Hepatocyte (in vitro differentiated cells): ENCODE measurements around the gene ABCB10. TPM values are rescaled to one million over a fixed set of nuclear protein-coding genes. Genes with fewer than 3 reads are reported as not detected.
"Not testable (repeated sequence)": the region's sequence is repeated elsewhere in the genome, so short reads cannot be mapped to it uniquely, and the experiment has no call there.

ENCODE experiments used
- DNase-seq: peaks from one replicate; pipeline ENCODE4 v3.0.0-alpha.2; 2016; ENCODE audit warnings: low spot score
- H2AFZ ChIP-seq: fragments of 200-600 bp; sonication (generic); 2 replicates; pipeline ENCODE4 v1.6.0; 2016; ENCODE audit warnings: antibody characterized with exemption, mild to moderate bottlenecking
- H3K27ac ChIP-seq: fragments of 200-600 bp; sonication (generic); 2 replicates; pipeline ENCODE4 v1.5.1; 2016; ENCODE audit warnings: mild to moderate bottlenecking
- H3K27me3 ChIP-seq: fragments of 200-600 bp; sonication (generic); 2 replicates; pipeline ENCODE4 v1.6.1; 2016
- H3K36me3 ChIP-seq: fragments of 200-600 bp; sonication (generic); replicated peaks from 2 replicates; pipeline ENCODE4 v1.5.1; 2016; ENCODE audit warnings: low read depth; ENCODE audit not compliant: insufficient read depth
- H3K4me1 ChIP-seq: fragments of 200-600 bp; sonication (generic); 2 replicates; pipeline ENCODE4 v1.5.1; 2016; ENCODE audit warnings: mild to moderate bottlenecking, moderate library complexity; ENCODE audit not compliant: insufficient read depth
- H3K4me2 ChIP-seq: fragments of 200-600 bp; sonication (generic); 2 replicates; pipeline ENCODE4 v1.6.0; 2016
- H3K4me3 ChIP-seq: fragments of 200-600 bp; sonication (generic); 2 replicates; pipeline ENCODE4 v1.5.1; 2016; ENCODE audit warnings: mild to moderate bottlenecking
- H3K79me2 ChIP-seq: fragments of 200-600 bp; sonication (generic); 2 replicates; pipeline ENCODE4 v1.6.0; 2017; ENCODE audit warnings: mild to moderate bottlenecking
- H3K9me2 ChIP-seq: fragments of 200-600 bp; sonication (generic); replicated peaks from 2 replicates; pipeline ENCODE4 v1.6.0; 2017; ENCODE audit warnings: mild to moderate bottlenecking; ENCODE audit not compliant: insufficient read depth
- H3K9me3 ChIP-seq: fragments of 200-600 bp; sonication (generic); 2 replicates; pipeline ENCODE4 v1.5.1; 2016; ENCODE audit warnings: low read depth, mild to moderate bottlenecking
- H4K20me1 ChIP-seq: fragments of 200-600 bp; sonication (generic); 2 replicates; pipeline ENCODE4 v1.6.0; 2016; ENCODE audit warnings: mild to moderate bottlenecking; ENCODE audit not compliant: insufficient read depth, poor library complexity, severe bottlenecking
- CTCF ChIP-seq: fragments of 200-600 bp; sonication (generic); IDR thresholded peaks from 2 replicates; pipeline ENCODE4 v1.5.1; 2016; ENCODE audit warnings: antibody characterized with exemption, mild to moderate bottlenecking; ENCODE audit not compliant: poor library complexity
- EZH2 ChIP-seq: fragments of 200-600 bp; sonication (generic); IDR thresholded peaks from 2 replicates; pipeline ENCODE4 v1.6.1; 2016; ENCODE audit warnings: antibody characterized with exemption, mild to moderate bottlenecking, borderline replicate concordance
- EZH2phosphoT487 ChIP-seq: fragments of 200-600 bp; sonication (generic); IDR thresholded peaks from one replicate; pipeline ENCODE4 v1.6.1; 2018; ENCODE audit warnings: antibody characterized with exemption, mild to moderate bottlenecking, low read depth, moderate library complexity; ENCODE audit not compliant: unreplicated experiment, severe bottlenecking
- WGBS: methylation state at CpG from one replicate; pipeline ENCODE4 v1.1.6; 2016; ENCODE audit warnings: low lambda C conversion rate; ENCODE audit errors: missing lambda C conversion rate; 5-methylcytosine and 5-hydroxymethylcytosine counted together
- polyA plus RNA-seq: library from polyadenylated mRNA; unstranded; fragments of >200 nt; fragmentation: Nextera tagmentation; extraction: Ambion mirVana; gene quantifications from 2 replicates; pipeline ENCODE4 v1.2.1, GENCODE V29; 2016
- total RNA-seq: library from RNA; depleted of rRNA; stranded (reverse); fragments of >200 nt; gene quantifications from 2 replicates; pipeline ENCODE4 v1.2.3, GENCODE V29; 2014

Gene ABCB10
- total and polyA plus RNA-seq, 2 experiments from 2014 or later: 23.4 to 33.3 TPM

GRCh38 chr1:229478852-229479251, 79.7 kb downstream of the ABCB10 start:
- no peak for DNase-seq
- H2AFZ ChIP-seq: no peak overlapping the region
- H3K27me3 ChIP-seq: no peaks in the 10 kb centered on the region
- TF ChIP-seq EZH2: no peak
- no peak for TF ChIP-seq CTCF
- no peak for TF ChIP-seq EZH2phosphoT487
- H3K9me3 ChIP-seq: no peaks in the 10 kb centered on the region
- H3K79me2 ChIP-seq: peaks cover 4% of the 10 kb centered on the region
- H3K4me3 ChIP-seq: no peak overlapping the region
- H3K36me3 ChIP-seq: no peaks in the 10 kb centered on the region
- no peaks in the 10 kb centered on the region for H3K9me2 ChIP-seq
- H3K4me2 ChIP-seq: no peak overlapping the region
- WGBS: 100% methylated on average over 1 of the region's 1 CpG
- H4K20me1 ChIP-seq: no peaks in the 10 kb centered on the region
- no peaks in the 10 kb centered on the region for H3K4me1 ChIP-seq
- H3K27ac ChIP-seq: no peak overlapping the region

GRCh38 chr1:229475859-229476258, 82.6 kb downstream of the ABCB10 start:
- H3K27ac ChIP-seq, H4K20me1 ChIP-seq, H3K4me3 ChIP-seq, H3K79me2 ChIP-seq, H3K9me2 ChIP-seq, H3K4me1 ChIP-seq, H2AFZ ChIP-seq, H3K9me3 ChIP-seq, H3K36me3 ChIP-seq, DNase-seq, H3K4me2 ChIP-seq, H3K27me3 ChIP-seq: not testable (repeated sequence)
- 96% methylated on average over 13 of the region's 13 CpGs for WGBS

GRCh38 chr1:229474509-229474908, 84.0 kb downstream of the ABCB10 start:
- Histone ChIP-seq H3K9me3 (no peaks in the 10 kb centered on the region), H3K27me3 (no peaks in the 10 kb centered on the region), H3K4me1 (no peaks in the 10 kb centered on the region), H3K4me2 (no peak overlapping the region), H3K27ac (no peak overlapping the region), H3K9me2 (no peaks in the 10 kb centered on the region), H4K20me1 (no peaks in the 10 kb centered on the region), H3K36me3 (no peaks in the 10 kb centered on the region), H2AFZ (no peak overlapping the region), H3K4me3 (no peak overlapping the region), H3K79me2 (peaks cover 4% of the 10 kb centered on the region)
- no peak for TF ChIP-seq EZH2
- no peak for TF ChIP-seq CTCF
- TF ChIP-seq EZH2phosphoT487: no peak
- 97% methylated on average over 2 of the region's 2 CpGs for WGBS
- DNase-seq: no peak

DNA sequence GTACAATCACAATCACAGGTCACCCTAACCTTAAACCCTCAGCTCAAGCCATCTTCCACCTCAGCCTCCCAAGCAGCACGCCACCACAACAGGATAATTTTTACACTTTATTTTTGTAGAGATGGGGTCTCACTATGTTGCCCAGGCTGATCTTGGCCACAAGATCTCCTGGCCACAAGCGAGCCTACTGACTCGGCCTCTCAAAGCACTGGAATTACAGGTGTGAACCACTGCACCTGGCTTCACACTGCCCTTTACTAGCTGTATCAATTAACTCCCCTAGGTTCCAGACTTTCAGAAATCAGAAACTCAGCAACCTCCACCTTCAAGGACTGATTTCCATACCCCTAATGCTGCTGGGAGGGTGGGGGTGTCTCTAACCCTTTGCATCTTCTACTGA, 87.3 kb downstream of the ABCB10 start:
- Histone ChIP-seq H3K36me3 (no peaks in the 10 kb centered on the region), H3K27me3 (no peaks in the 10 kb centered on the region), H3K4me3 (no peak overlapping the region), H4K20me1 (no peaks in the 10 kb centered on the region), H2AFZ (no peak overlapping the region), H3K9me2 (no peaks in the 10 kb centered on the region), H3K4me1 (no peaks in the 10 kb centered on the region), H3K9me3 (no peaks in the 10 kb centered on the region), H3K4me2 (no peak overlapping the region), H3K27ac (no peak overlapping the region), H3K79me2 (no peaks in the 10 kb centered on the region)
- TF ChIP-seq CTCF: no peak
- TF ChIP-seq EZH2: no peak
- no peak for TF ChIP-seq EZH2phosphoT487
- DNase-seq: no peak
- WGBS: 97% methylated on average over 3 of the region's 3 CpGs
